ENCODE measurements around the gene CGNL1.

CGNL1 gene

DNA sequence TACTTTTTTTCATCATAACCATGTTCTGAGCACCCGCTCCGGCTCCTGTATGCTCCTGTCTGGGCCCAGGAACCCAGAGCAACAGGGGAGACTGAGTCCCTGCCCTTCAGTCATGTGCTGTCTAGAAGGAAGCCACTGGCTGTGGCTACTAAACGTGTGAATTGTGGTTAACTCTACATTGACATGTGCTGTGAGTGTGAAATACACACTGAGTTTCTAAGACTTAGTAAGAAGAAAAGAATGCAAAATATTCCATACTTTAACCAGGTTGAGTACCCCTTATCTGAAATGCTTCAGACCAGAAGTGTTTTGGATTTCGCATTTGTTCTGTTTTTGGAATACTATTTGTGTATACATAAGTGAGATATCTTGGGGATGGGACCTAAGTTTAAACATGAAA, 42.8 kb upstream of the CGNL1 start:
- no peaks in the 10 kb centered on the region for H3K27me3 ChIP-seq (replicated peaks; ENCODE audit: insufficient read depth, low read length)
- no peak for DNase-seq

GRCh38 chr15:57334257-57334656, 42.0 kb upstream of the CGNL1 start:
- no peak for DNase-seq
- no peaks in the 10 kb centered on the region for H3K27me3 ChIP-seq (replicated peaks; ENCODE audit: insufficient read depth, low read length)
- TF ChIP-seq EZH2 (optimal IDR thresholded peaks at IDR 0.05; ENCODE audit: low read depth, low read length) = no peak
- no peaks in the 10 kb centered on the region for H3K4me1 ChIP-seq (ENCODE audit: low read length)
- H3F3A ChIP-seq (ENCODE audit: insufficient read depth, low read length) = no peaks in the 10 kb centered on the region
- H3K27ac ChIP-seq (ENCODE audit: low read length) = no peak overlapping the region
- no peaks in the 10 kb centered on the region for H3K9me3 ChIP-seq (replicated peaks; ENCODE audit: insufficient read depth, low read length)
- H2AFZ ChIP-seq (ENCODE audit: low read length) = no peak overlapping the region
- no peak overlapping the region for H3K4me2 ChIP-seq (ENCODE audit: low read depth, low read length)
- H3K4me3 ChIP-seq (ENCODE audit: low read length) = no peak overlapping the region
- no peak overlapping the region for H3K9ac ChIP-seq (ENCODE audit: low read length)
- H3K36me3 ChIP-seq (replicated peaks; ENCODE audit: insufficient read depth, low read length) = no peaks in the 10 kb centered on the region
- no peaks in the 10 kb centered on the region for H4K20me1 ChIP-seq (ENCODE audit: insufficient read depth, low read length)
- no peaks in the 10 kb centered on the region for H3K9me2 ChIP-seq (replicated peaks; ENCODE audit: insufficient read depth, low read length)
- no peaks in the 10 kb centered on the region for H3K79me2 ChIP-seq (ENCODE audit: low read length)

More for the DNA sequence above, 42.8 kb upstream of the CGNL1 start:
- H3F3A ChIP-seq (ENCODE audit: insufficient read depth, low read length) = no peaks in the 10 kb centered on the region
- no peaks in the 10 kb centered on the region for H3K9me2 ChIP-seq (replicated peaks; ENCODE audit: insufficient read depth, low read length)
- H2AFZ ChIP-seq (ENCODE audit: low read length) = no peak overlapping the region
- H3K4me3 ChIP-seq (ENCODE audit: low read length) = no peak overlapping the region
- H3K4me2 ChIP-seq (ENCODE audit: low read depth, low read length) = no peak overlapping the region
- no peak overlapping the region for H3K9ac ChIP-seq (ENCODE audit: low read length)
- H3K27ac ChIP-seq (ENCODE audit: low read length) = no peak overlapping the region
- H3K4me1 ChIP-seq (ENCODE audit: low read length) = no peaks in the 10 kb centered on the region
- TF ChIP-seq EZH2phosphoT487 (IDR thresholded peaks at IDR 0.05; ENCODE audit: low read length) = no peak
- TF ChIP-seq, protein P1, sequence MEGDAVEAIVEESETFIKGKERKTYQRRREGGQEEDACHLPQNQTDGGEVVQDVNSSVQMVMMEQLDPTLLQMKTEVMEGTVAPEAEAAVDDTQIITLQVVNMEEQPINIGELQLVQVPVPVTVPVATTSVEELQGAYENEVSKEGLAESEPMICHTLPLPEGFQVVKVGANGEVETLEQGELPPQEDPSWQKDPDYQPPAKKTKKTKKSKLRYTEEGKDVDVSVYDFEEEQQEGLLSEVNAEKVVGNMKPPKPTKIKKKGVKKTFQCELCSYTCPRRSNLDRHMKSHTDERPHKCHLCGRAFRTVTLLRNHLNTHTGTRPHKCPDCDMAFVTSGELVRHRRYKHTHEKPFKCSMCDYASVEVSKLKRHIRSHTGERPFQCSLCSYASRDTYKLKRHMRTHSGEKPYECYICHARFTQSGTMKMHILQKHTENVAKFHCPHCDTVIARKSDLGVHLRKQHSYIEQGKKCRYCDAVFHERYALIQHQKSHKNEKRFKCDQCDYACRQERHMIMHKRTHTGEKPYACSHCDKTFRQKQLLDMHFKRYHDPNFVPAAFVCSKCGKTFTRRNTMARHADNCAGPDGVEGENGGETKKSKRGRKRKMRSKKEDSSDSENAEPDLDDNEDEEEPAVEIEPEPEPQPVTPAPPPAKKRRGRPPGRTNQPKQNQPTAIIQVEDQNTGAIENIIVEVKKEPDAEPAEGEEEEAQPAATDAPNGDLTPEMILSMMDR (IDR thresholded peaks at IDR 0.05; ENCODE audit: low read length) = no peak
- TF ChIP-seq EZH2 (optimal IDR thresholded peaks at IDR 0.05; ENCODE audit: low read depth, low read length) = no peak
- no peaks in the 10 kb centered on the region for H4K20me1 ChIP-seq (ENCODE audit: insufficient read depth, low read length)
- H3K9me3 ChIP-seq (replicated peaks; ENCODE audit: insufficient read depth, low read length) = no peaks in the 10 kb centered on the region
- H3K79me2 ChIP-seq (ENCODE audit: low read length) = no peaks in the 10 kb centered on the region
- H3K36me3 ChIP-seq (replicated peaks; ENCODE audit: insufficient read depth, low read length) = no peaks in the 10 kb centered on the region

GRCh38 chr15:57335293-57335715, 41.0 kb upstream of the CGNL1 start:
- H3K79me2 ChIP-seq (ENCODE audit: low read length) = no peaks in the 10 kb centered on the region
- no peaks in the 10 kb centered on the region for H3K27me3 ChIP-seq (replicated peaks; ENCODE audit: insufficient read depth, low read length)
- H3K27ac ChIP-seq (ENCODE audit: low read length) = no peak overlapping the region
- no peak overlapping the region for H3K4me3 ChIP-seq (ENCODE audit: low read length)
- H3K9me2 ChIP-seq (replicated peaks; ENCODE audit: insufficient read depth, low read length) = no peaks in the 10 kb centered on the region
- no peaks in the 10 kb centered on the region for H3K9me3 ChIP-seq (replicated peaks; ENCODE audit: insufficient read depth, low read length)
- no peak overlapping the region for H3K9ac ChIP-seq (ENCODE audit: low read length)
- H3K4me1 ChIP-seq (ENCODE audit: low read length) = no peaks in the 10 kb centered on the region
- no peaks in the 10 kb centered on the region for H4K20me1 ChIP-seq (ENCODE audit: insufficient read depth, low read length)
- no peak overlapping the region for H2AFZ ChIP-seq (ENCODE audit: low read length)
- DNase-seq = no peak
- TF ChIP-seq, protein P1 (IDR thresholded peaks at IDR 0.05; ENCODE audit: low read length) = no peak
- TF ChIP-seq EZH2phosphoT487 (IDR thresholded peaks at IDR 0.05; ENCODE audit: low read length) (no peak), EZH2 (optimal IDR thresholded peaks at IDR 0.05; ENCODE audit: low read depth, low read length) (no peak)
- no peak overlapping the region for H3K4me2 ChIP-seq (ENCODE audit: low read depth, low read length)
- H3K36me3 ChIP-seq (replicated peaks; ENCODE audit: insufficient read depth, low read length) = no peaks in the 10 kb centered on the region
- no peaks in the 10 kb centered on the region for H3F3A ChIP-seq (ENCODE audit: insufficient read depth, low read length)

- Histone ChIP-seq H3K79me2 (ENCODE audit: low read length) (no peaks in the 10 kb centered on the region), H3K4me3 (ENCODE audit: low read length) (no peak overlapping the region), H3K9me2 (replicated peaks; ENCODE audit: insufficient read depth, low read length) (no peaks in the 10 kb centered on the region), H4K20me1 (ENCODE audit: insufficient read depth, low read length) (no peaks in the 10 kb centered on the region), H3K4me2 (ENCODE audit: low read depth, low read length) (no peak overlapping the region), H3K27ac (ENCODE audit: low read length) (no peak overlapping the region), H3K4me1 (ENCODE audit: low read length) (no peaks in the 10 kb centered on the region), H3K36me3 (replicated peaks; ENCODE audit: insufficient read depth, low read length) (no peaks in the 10 kb centered on the region), H3K9ac (ENCODE audit: low read length) (no peak overlapping the region), H2AFZ (ENCODE audit: low read length) (no peak overlapping the region), H3K9me3 (replicated peaks; ENCODE audit: insufficient read depth, low read length) (no peaks in the 10 kb centered on the region), H3K27me3 (replicated peaks; ENCODE audit: insufficient read depth, low read length) (no peaks in the 10 kb centered on the region), H3F3A (ENCODE audit: insufficient read depth, low read length) (no peaks in the 10 kb centered on the region)
- DNase-seq = no peak
- TF ChIP-seq EZH2phosphoT487 (IDR thresholded peaks at IDR 0.05; ENCODE audit: low read length) (no peak), EZH2 (optimal IDR thresholded peaks at IDR 0.05; ENCODE audit: low read depth, low read length) (no peak)
- TF ChIP-seq, protein P1 (IDR thresholded peaks at IDR 0.05; ENCODE audit: low read length) = no peak
Measured at GRCh38 chr15:57335719-57336118, 40.6 kb upstream of the CGNL1 start.
